ENCODE results near the gene GRIN2D.

Gene GRIN2D

DNA sequence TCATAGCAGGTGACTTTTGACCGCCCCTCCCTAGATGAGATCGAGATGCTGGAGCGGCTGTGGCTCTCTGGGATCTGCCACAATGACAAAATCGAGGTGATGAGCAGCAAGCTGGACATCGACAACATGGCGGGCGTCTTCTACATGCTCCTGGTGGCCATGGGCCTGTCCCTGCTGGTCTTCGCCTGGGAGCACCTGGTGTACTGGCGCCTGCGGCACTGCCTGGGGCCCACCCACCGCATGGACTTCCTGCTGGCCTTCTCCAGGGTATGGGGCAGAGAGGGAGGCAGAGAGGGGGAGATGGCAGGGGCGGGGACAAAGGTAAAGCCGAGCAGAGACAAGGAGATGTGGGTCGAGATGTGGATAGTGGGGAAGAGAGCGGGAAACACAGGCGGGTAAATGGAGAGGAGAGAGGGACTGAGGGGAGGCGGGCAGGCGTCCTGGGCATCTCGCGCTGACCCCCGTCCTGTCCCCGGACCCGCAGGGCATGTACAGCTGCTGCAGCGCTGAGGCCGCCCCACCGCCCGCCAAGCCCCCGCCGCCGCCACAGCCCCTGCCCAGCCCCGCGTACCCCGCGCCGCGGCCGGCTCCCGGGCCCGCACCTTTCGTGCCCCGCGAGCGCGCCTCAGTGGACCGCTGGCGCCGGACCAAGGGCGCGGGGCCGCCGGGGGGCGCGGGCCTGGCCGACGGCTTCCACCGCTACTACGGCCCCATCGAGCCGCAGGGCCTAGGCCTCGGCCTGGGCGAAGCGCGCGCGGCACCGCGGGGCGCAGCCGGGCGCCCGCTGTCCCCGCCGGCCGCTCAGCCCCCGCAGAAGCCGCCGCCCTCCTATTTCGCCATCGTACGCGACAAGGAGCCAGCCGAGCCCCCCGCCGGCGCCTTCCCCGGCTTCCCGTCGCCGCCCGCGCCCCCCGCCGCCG lies 48.9 kb downstream of the GRIN2D start:
- DNase-seq (ENCODE audit: low spot score): no peak

DNA sequence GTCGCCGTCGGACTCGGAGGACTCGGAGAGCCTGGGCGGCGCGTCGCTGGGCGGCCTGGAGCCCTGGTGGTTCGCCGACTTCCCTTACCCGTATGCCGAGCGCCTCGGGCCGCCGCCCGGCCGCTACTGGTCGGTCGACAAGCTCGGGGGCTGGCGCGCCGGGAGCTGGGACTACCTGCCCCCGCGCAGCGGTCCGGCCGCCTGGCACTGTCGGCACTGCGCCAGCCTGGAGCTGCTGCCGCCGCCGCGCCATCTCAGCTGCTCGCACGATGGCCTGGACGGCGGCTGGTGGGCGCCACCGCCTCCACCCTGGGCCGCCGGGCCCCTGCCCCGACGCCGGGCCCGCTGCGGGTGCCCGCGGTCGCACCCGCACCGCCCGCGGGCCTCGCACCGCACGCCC lies 49.8 kb downstream of the GRIN2D start:
- DNase-seq (ENCODE audit: low spot score): no peak
